WERI-Rb-1 (cell line): ENCODE data around the gene RUNDC3A.
"Not testable (repeated sequence)": the region's sequence is repeated elsewhere in the genome, so short reads cannot be mapped to it uniquely, and the experiment has no call there.

ENCODE experiments used
- DNase-seq: peaks from one replicate; pipeline ENCODE4 v3.0.0-alpha.2; 2020
- H3K27ac ChIP-seq: fragments of 250-450 bp; sonication (Bioruptor Pico); 2 replicates; pipeline ENCODE4 v1.5.1; 2020; ENCODE audit warnings: mild to moderate bottlenecking, moderate library complexity
- H3K27me3 ChIP-seq: fragments of 250-450 bp; sonication (Bioruptor Pico); 2 replicates; pipeline ENCODE4 v1.5.1; 2021; ENCODE audit warnings: mild to moderate bottlenecking, low read depth, moderate library complexity; ENCODE audit not compliant: insufficient read depth, severe bottlenecking
- H3K36me3 ChIP-seq: fragments of 250-450 bp; sonication (Bioruptor Pico); 2 replicates; pipeline ENCODE4 v1.5.1; 2020; ENCODE audit warnings: mild to moderate bottlenecking, moderate library complexity
- H3K4me3 ChIP-seq: 2 replicates; pipeline ENCODE4 v1.5.1; 2011; ENCODE audit warnings: low read depth, mild to moderate bottlenecking, control low read depth, low read length
- H3K9me3 ChIP-seq: fragments of 250-450 bp; sonication (Bioruptor Pico); 2 replicates; pipeline ENCODE4 v1.5.1; 2021; ENCODE audit warnings: mild to moderate bottlenecking, moderate library complexity; ENCODE audit not compliant: severe bottlenecking
- TF ChIP-seq, protein P1 (sequence below): IDR thresholded peaks from 2 replicates; pipeline ENCODE4 v1.5.1; 2011; ENCODE audit warnings: low read depth, mild to moderate bottlenecking, control low read depth, inconsistent platforms, low read length

The RUNDC3A gene

DNA sequence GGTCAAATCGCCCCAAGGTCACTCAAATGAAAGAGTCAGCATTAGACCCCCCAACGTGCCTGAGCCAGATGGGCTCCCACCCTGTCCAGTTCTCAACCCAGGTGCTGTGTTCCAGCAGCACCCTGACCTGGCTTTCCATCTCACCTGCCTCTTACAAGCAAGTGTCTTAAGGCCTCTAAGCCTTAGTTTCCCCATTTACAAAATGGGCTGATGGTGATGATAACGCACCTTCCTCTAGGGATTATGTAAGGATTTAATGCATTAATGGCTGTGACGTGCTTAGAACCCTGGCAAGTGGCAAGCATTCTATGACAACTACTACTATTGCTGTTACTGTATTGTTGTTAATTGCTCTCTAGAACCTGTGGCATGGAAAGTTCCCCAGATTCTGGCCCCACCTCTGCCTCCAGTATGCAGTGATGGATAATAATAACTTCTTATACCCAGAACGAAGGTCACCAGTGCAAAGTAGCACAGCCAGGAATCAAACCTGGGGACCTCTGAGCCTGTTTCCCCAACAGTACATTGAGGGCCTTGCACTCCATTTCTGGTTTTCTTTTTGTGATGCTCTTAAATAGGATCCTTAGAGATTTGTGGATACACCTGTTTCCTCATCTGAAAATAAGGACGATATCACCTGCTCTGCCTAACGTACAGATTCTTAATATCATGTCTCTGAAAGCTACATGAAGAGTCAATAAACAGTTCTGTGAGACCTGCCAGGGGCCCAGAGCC is 19.5 kb downstream of the RUNDC3A start:
- Histone ChIP-seq H3K27me3 (no peaks in the 10 kb centered on the region), H3K27ac (no peak overlapping the region), H3K9me3 (peaks cover 8% of the 10 kb centered on the region), H3K4me3 (no peak overlapping the region), H3K36me3 (peaks cover 5% of the 10 kb centered on the region)
- no peak for DNase-seq
- TF ChIP-seq, protein P1, sequence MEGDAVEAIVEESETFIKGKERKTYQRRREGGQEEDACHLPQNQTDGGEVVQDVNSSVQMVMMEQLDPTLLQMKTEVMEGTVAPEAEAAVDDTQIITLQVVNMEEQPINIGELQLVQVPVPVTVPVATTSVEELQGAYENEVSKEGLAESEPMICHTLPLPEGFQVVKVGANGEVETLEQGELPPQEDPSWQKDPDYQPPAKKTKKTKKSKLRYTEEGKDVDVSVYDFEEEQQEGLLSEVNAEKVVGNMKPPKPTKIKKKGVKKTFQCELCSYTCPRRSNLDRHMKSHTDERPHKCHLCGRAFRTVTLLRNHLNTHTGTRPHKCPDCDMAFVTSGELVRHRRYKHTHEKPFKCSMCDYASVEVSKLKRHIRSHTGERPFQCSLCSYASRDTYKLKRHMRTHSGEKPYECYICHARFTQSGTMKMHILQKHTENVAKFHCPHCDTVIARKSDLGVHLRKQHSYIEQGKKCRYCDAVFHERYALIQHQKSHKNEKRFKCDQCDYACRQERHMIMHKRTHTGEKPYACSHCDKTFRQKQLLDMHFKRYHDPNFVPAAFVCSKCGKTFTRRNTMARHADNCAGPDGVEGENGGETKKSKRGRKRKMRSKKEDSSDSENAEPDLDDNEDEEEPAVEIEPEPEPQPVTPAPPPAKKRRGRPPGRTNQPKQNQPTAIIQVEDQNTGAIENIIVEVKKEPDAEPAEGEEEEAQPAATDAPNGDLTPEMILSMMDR = no peak

DNA sequence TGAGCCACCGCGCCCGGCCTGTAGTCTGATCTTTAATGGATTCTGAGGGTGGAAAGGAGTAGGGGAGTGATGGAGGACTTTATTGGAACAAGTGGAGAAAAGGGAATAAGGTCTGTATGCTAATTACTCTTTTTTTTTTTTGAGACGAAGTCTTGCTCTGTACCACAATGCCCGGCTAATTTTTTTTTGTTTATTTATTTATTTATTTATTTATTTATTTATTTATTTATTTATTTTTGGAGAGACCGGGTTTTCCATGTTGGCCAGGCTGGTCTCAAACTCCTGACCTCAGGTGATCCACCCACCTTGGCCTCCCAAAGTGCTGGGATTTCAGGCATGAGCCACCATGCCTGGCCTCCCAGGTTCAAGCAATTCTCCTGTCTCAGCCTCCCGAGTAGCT is 21.1 kb downstream of the RUNDC3A start:
- not testable (repeated sequence) for DNase-seq, H3K36me3 ChIP-seq, H3K27ac ChIP-seq, H3K4me3 ChIP-seq, H3K9me3 ChIP-seq, H3K27me3 ChIP-seq

GRCh38 chr17:44330263-44330662 is 21.9 kb downstream of the RUNDC3A start:
- not testable (repeated sequence) for H3K9me3 ChIP-seq, H3K36me3 ChIP-seq, H3K27me3 ChIP-seq, DNase-seq, H3K4me3 ChIP-seq, H3K27ac ChIP-seq

- DNase-seq = peak; percentile 90
- Histone ChIP-seq H3K4me3 (0 out of 2 replicates have a peak overlapping the region, but pooled peaks have one; percentile 3), H3K27ac (peak overlapping the region; percentile 6; the same call in 1 of the 2 replicates), H3K27me3 (no peaks in the 10 kb centered on the region), H3K36me3 (no peaks in the 10 kb centered on the region), H3K9me3 (no peaks in the 10 kb centered on the region)
- TF ChIP-seq, protein P1 = peak; percentile 82
These were observed 22.9 kb downstream of the RUNDC3A start for GRCh38 chr17:44331249-44331760.

DNA sequence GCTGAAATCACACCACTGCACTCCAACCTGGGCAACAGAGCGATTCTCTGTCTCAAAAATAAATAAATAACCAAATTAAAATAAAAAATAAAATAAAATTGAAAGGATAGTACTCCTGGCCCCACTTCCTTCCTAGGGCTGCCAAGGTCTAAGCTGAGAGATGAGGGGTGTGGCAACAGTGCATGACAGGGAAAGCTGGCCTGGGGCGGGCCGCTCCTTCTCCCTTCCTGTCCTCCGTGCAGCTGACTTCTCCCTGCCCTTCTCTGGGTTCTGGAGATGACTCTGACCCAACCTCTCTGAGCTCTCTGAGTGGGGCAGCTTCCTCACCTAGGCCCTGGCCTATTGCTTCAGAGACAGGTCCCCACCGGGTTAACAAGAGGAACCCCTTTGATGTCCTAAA is 25.0 kb downstream of the RUNDC3A start:
- no peaks in the 10 kb centered on the region for H3K9me3 ChIP-seq
- no peaks in the 10 kb centered on the region for H3K27me3 ChIP-seq
- TF ChIP-seq, protein P1 = no peak
- no peak overlapping the region for H3K27ac ChIP-seq
- H3K4me3 ChIP-seq = no peak overlapping the region
- DNase-seq = no peak
- no peaks in the 10 kb centered on the region for H3K36me3 ChIP-seq

- DNase-seq = no peak
- H3K27ac ChIP-seq = no peak overlapping the region
- TF ChIP-seq, protein P1 = no peak
- no peak overlapping the region for H3K4me3 ChIP-seq
- no peaks in the 10 kb centered on the region for H3K9me3 ChIP-seq
- no peaks in the 10 kb centered on the region for H3K36me3 ChIP-seq
- H3K27me3 ChIP-seq = no peaks in the 10 kb centered on the region
These were observed 25.9 kb downstream of the RUNDC3A start for GRCh38 chr17:44334315-44334714.

DNA sequence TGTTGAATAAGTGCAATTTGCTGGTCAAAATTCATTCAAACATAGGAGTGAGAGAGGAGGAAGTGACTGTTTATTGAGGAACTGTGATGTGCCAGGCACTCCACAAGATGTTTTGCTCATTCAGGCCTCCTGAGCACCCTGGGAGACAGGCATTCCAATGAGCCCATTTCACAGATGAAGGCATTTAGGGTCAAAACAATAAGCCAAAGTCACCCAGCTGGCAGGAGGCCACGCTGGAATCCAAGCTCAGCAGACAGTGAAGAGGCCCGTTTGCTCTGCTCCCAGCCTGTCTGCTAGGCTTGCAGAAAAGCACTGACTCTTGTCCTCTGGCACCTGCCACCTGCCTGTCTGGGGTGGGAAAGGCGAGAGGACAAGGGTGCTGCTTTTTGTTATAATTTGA is 26.3 kb downstream of the RUNDC3A start:
- no peak overlapping the region for H3K4me3 ChIP-seq
- TF ChIP-seq, protein P1 = no peak
- no peaks in the 10 kb centered on the region for H3K9me3 ChIP-seq
- no peak overlapping the region for H3K27ac ChIP-seq
- H3K27me3 ChIP-seq = no peaks in the 10 kb centered on the region
- H3K36me3 ChIP-seq = no peaks in the 10 kb centered on the region
- no peak for DNase-seq
